GM21360 (cell line): ENCODE data around the gene LYZL1.
"Not testable (repeated sequence)": the region's sequence is repeated elsewhere in the genome, so short reads cannot be mapped to it uniquely, and the experiment has no call there.

Experiments
- ATAC-seq: cut with Tn5 transposase; IDR thresholded peaks from one replicate; pipeline ENCODE4 v1.9.1; 2021; ENCODE audit warnings: mild to moderate bottlenecking, moderate library complexity; ENCODE audit not compliant: unreplicated experiment

The LYZL1 gene

DNA sequence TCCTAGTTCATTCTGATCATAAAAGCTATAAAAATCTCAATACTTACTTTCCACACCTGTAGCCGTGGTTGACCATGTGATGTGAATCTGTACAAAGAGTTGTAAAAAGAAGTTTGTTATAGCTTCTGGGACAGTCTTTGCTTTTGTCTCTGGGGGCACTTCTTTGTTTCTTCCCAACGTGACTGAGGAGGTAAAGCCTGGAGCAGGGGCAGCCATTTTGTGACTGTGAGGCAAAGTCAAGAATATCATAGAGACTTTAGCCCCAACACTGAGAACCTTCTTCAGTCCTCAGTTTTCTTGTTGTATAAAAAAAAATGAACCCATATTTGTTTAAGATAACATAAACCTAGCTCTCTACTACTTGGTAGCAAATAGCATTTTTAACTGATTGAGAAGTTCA lies 29.4 kb upstream of the LYZL1 start:
- no peak for ATAC-seq

DNA sequence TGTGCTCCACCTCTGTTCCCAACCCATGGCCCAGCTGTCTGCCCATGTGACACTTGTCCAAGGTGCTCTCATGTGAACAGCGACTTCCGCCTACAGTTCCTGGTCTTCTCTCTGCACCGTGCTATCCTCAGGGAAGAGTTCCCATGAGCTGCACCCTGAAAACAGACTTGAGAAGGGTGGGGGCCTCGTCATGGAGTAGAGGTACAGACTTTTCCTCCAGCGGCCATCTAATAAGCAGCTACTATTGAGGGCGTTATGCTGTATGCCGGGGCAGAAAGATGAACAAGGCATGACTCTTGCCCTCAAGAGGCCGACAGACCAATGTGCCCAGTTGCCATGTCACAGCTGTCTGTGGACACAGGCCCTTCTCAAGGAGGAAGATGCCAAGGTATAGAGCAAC lies 25.4 kb upstream of the LYZL1 start:
- ATAC-seq = no peak

DNA sequence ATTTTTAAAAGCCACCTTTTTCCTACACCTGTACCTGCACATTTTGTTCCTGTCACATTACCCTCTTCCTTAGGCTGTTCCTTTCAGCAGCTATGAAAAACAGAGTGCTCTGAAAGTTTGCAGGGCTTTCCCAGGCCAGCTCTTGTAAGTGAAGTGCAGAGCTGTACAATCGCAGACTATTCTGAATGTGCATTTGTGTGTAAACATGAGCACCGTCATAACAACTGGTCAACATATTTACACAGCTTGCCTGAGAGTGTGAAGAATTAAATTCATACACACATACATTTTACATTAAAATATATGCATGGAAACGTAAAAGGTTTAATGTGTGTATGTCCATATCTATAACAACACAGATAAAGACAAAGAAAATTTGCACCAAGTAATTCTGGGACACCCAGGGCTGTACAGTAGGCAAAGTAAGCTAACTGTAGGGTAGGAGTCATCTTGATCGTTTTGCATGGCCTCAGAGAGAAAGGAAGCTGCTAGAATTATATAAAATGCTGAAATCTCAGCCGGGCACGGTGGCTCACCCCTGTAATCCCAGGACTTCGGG lies 23.6 kb upstream of the LYZL1 start:
- ATAC-seq = no peak

DNA sequence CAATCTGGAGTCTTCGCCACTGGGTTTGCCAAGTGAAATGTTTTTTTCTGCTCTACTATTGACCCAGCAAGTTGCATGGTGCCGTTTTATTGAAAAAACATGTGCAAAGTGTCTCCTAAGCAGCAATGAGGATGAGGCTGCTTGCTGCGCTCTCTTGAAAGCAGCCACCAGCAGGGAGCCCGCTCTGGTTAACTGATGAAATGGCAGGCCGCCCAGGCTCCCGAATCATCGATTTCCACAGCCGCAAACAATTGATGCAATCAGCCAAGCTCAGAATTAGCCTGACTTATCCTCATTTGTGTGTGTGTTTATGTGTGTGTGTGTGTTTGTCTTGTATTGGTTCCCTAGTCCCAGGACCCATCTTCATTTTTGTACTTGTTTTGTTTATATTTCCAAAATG lies 22.2 kb upstream of the LYZL1 start:
- no peak for ATAC-seq

DNA sequence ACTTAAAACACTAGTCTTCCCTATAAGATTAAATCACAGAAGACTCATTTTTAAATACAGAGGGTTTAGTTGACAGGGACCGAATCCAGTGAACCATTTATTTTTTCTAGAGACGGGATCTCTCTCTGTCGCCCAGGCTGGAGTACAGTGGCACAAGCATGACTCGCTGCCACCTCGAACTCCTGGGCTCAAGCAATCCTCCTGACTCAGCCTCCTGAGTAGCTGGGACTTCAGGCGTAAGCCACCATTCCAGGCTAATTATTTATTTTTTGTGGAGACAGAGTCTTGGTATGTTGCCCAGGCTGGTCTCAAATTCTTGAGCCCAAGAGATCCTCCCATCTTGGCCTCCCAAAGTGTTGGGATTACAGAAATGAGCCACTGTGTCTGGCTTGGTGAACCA lies 20.9 kb upstream of the LYZL1 start:
- ATAC-seq = no peak

- no peak for ATAC-seq
These were observed 19.4 kb upstream of the LYZL1 start for GRCh38 chr10:29269486-29269885.

GRCh38 chr10:29270883-29271282 lies 18.0 kb upstream of the LYZL1 start:
- ATAC-seq = no peak

- ATAC-seq = no peak
These were observed 17.0 kb upstream of the LYZL1 start for GRCh38 chr10:29271877-29272276.

GRCh38 chr10:29273478-29273877 lies 15.4 kb upstream of the LYZL1 start:
- ATAC-seq = no peak

DNA sequence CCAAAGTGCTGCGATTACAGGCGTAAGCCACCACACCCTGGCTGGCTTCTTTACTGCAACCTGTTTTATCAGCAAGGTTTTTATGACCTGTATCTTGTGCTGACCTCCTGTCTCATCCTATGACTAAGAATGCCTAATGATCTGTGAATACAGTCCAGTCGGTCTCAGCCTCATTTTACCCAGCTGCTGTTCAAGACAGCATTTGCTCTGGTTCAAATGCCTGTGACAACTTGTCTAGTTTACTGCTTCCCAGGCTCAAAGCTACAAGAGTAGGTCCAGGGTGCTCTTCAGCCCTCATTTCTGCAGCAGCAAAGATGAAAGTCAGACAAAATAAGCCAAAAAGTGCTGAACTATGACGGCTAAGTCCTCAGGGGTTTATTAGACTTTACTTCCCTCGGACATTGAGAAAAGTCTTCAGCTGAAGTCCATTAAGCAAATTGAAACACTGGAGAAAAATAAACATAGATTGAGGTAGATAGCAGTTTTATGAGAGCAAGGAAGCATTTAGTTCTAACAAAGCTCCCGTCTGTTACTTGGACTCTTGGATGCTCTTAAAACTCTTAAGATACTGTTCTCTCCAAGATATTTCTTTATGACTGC lies 12.5 kb upstream of the LYZL1 start:
- ATAC-seq = no peak

GRCh38 chr10:29277296-29277695 lies 11.6 kb upstream of the LYZL1 start:
- ATAC-seq = no peak

- no peak for ATAC-seq
These were observed 8.9 kb upstream of the LYZL1 start for GRCh38 chr10:29279779-29280487.

GRCh38 chr10:29280488-29280840 lies 8.4 kb upstream of the LYZL1 start:
- no peak for ATAC-seq

DNA sequence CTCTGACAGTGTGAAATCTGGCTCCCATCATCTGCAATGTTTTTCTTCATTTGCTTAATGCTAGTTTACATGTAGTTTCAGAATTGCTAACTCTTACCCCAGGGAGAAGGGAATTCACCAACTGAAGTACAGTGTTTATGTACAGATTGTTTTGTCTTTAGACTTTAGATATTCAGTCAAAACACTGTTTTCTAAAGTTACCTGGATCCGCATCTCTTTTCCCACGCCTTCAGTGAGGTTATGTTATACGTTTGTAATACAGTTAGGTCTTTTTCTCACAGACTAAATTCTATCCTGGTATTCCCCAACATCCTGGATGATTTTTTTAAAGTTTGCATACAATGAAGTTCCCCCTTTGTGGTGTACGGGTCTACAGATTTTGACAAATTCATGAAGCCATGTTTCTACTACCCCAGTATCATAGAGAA lies 3.2 kb upstream of the LYZL1 start:
- peak; percentile 87 for ATAC-seq

DNA sequence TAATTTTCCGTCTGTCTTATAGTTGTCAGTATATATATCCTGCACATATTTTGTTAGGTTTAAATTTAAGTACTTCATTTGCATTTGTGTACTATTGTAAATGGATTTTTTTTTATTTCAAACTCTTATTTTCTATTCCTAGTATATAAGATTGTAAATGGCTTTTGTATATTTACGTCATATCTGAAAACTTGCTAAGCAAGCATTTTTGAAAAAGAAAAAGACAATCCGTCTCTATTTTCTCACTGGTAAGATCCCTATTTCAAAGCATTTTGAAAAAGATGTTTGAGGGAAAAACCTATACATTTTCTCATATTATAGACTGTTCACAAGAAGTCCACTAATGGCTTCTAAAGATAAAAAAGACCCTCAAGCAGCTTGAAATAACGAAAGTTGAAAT lies 1.2 kb upstream of the LYZL1 start:
- no peak for ATAC-seq

DNA sequence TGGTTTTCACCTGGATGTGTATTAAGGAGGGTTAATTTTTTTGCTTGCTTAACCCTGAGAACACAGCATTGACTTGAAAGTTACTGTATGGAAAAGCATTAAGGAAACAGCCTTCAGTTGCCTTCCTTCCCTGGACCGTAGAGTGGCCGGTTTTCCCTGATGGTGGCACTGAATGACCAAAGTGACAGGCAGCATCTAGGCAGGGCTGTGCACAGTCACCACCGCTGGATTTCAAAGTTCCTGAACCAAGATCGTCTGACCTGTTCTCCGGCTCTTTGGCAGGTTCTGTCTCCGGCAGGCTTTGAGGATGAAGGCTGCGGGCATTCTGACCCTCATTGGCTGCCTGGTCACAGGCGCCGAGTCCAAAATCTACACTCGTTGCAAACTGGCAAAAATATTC lies 2.7 kb downstream of the LYZL1 start:
- ATAC-seq = not testable (repeated sequence)

- ATAC-seq = not testable (repeated sequence)
These were observed 3.5 kb downstream of the LYZL1 start for GRCh38 chr10:29292406-29292805.

DNA sequence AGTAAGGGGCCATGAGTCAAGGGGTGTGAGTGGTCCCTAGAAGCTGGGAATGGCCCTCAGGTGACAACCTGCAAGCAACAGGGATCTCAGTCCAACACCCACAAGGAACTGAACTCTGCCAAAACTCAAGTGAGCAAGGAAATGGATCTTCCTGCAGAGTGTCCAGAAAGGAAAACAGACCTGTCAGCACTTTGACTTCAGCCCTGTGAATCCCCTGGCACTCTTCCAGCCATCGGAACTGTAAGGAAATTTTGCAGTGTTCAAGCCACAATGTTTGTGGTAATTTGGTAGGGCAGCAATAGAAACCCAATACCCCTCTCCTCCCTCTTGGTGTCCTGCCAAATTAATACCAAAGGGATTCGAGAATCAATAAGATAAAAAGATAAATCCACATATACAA lies 6.9 kb downstream of the LYZL1 start:
- no peak for ATAC-seq

GRCh38 chr10:29297678-29298077 lies 8.8 kb downstream of the LYZL1 start:
- no peak for ATAC-seq

GRCh38 chr10:29301359-29301910 lies 12.6 kb downstream of the LYZL1 start:
- ATAC-seq = no peak

DNA sequence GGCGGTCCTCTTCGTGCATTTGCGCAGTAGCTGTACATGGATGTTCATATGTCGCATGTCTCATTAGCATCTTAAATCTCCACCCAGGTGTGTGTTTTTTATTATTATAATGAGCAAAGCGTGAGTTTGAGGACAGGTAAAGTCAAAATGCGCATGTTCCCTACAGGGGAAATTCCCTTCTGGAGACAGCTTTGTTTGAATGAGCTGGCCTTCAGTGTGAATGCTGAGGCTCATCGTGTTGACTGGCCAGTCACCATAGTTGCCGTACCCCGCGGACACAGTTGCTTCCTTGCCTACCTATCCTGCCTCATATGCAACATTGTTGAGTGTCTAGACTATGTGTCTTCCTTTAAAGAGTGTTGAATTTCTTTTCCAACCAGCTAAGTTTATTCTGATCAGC lies 13.6 kb downstream of the LYZL1 start:
- no peak for ATAC-seq

DNA sequence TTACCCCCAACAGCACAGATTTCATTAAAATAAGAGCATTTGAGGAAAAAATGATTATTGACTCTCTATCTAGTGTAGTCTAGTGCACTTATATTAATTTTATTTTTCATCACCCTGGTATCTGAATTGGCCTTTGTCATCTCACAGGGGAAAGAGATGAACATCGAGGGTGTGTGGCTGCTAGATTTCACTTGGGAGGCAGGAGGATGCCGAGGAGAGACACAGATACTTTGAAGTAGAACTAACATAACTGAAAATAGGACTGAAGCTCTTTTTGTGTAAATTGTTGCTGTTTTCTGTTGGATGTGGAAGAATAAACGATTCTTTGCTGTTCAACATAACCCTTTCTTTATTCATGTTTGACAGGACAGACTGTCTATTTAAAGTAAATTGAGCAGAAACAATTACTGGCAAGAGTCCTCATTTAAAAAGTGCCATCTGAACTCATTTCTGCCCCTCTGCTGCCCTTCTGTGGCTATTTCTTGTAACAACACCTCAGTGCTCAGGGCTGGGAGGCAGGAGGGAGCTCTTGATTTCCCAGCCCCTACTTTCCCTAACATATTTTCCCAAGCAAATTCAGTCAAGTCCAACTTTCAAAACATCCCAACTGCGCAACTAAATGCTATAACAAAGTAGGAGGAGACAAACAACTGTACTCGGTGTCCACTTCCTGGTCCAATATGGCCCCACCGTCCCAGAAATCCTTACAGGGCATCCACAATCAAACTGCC lies 15.6 kb downstream of the LYZL1 start:
- ATAC-seq = no peak
